SH-SY5Y (cell line): ENCODE data around the gene SORBS2.

Source experiments
- GATA2 ChIP-seq: IDR thresholded peaks from 2 replicates; pipeline ENCODE4 v1.6.1; 2011; ENCODE audit warnings: mild to moderate bottlenecking, low read depth, low read length
- GATA3 ChIP-seq: IDR thresholded peaks from 2 replicates; pipeline ENCODE4 v1.6.1; 2011; ENCODE audit warnings: low read depth, mild to moderate bottlenecking, low read length, moderate library complexity

DNA sequence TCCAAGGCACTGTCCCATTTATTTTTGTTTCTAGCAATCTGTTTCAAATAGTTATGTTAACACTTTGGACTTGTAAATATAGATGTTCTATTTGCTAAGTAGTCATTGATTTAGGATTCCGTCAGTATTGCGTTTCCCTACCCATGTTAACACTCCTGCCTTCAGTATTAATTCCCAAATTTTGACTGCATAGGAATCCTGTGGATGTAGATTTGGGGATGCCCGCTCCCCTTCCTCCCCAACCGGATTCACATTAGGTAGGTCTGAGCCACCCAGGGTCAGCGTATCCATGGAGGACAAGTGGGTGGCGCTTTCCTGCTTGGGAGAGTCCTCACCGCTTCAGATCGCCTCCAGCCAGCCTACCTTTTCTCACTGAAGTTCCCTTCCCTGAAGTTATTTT lies 1.1 kb upstream of the SORBS2 start:
- TF ChIP-seq GATA2 (no peak), GATA3 (no peak)
